ENCODE data around the gene COL15A1. TPM values are rescaled to one million over a fixed set of nuclear protein-coding genes. Genes with fewer than 3 reads are reported as not detected.

The COL15A1 gene
- total RNA-seq, 4 donors from 2014 or later, result 4.6 to 51.9 (median 10.7) TPM

- TF ChIP-seq POLR2A (IDR thresholded peaks at IDR 0.05) (no peak), CTCF (IDR thresholded peaks at IDR 0.05) (no peak), POLR2AphosphoS5 (IDR thresholded peaks at IDR 0.05) (no peak), EP300 (IDR thresholded peaks at IDR 0.05; ENCODE audit: low read depth) (no peak)
- 46 to 50% methylated on average over 3 to 9 of the region's 9 CpGs for WGBS, 2 donors (ENCODE audit: low coverage in 1 of 2)
- H3K4me1 ChIP-seq, result peaks cover 0 to 7% (median 0%) of the 10 kb centered on the region in 4 donors
- H3K27ac ChIP-seq, result peak overlapping the region; percentile 39 to 85 (median 84)
- no peaks in the 10 kb centered on the region for H3K9me3 ChIP-seq
- peaks cover 31% of the 10 kb centered on the region for H3K27me3 ChIP-seq
- in situ Hi-C loops (cut with MboI; ENCODE audit: low pct_ligation_motif_present in 1 of 4, low pct_unique_long_range_greater_than_20kb in 1 of 4, low sequenced_read_pairs in 3 of 4) (no loop called here), intact Hi-C loops (cut with DNase I; ENCODE audit: low total_unique reads) (no loop called here)
- H3K4me3 ChIP-seq, result peak overlapping the region; percentile 23 to 47 (median 42)
- H3K36me3 ChIP-seq, result no peaks in the 10 kb centered on the region
- no peak for DNase-seq
These were observed 997 bp downstream of the COL15A1 start for GRCh38 chr9:98944734-98945074.

GRCh38 chr9:98949565-98949964 is 5.9 kb downstream of the COL15A1 start:
- intact Hi-C loops (cut with DNase I; ENCODE audit: low total_unique reads) (no loop called here), in situ Hi-C loops (cut with MboI; ENCODE audit: low pct_ligation_motif_present in 1 of 4, low pct_unique_long_range_greater_than_20kb in 1 of 4, low sequenced_read_pairs in 3 of 4) (no loop called here)
- no peak for DNase-seq

GRCh38 chr9:98950262-98950661 is 6.6 kb downstream of the COL15A1 start:
- Histone ChIP-seq H3K36me3 (no peaks in the 10 kb centered on the region), H3K4me1 (peaks cover 0 to 9% (median 4%) of the 10 kb centered on the region in 4 donors), H3K4me3 (no peak overlapping the region), H3K9me3 (no peaks in the 10 kb centered on the region), H3K27me3 (peaks cover 8% of the 10 kb centered on the region), H3K27ac (no peak overlapping the region)
- intact Hi-C loops (cut with DNase I; ENCODE audit: low total_unique reads), result no loop called here
- DNase-seq, result no peak
- TF ChIP-seq POLR2AphosphoS5 (IDR thresholded peaks at IDR 0.05), result no peak
- TF ChIP-seq EP300 (IDR thresholded peaks at IDR 0.05; ENCODE audit: low read depth), result no peak
- no peak for TF ChIP-seq CTCF (IDR thresholded peaks at IDR 0.05)
- no peak for TF ChIP-seq POLR2A (IDR thresholded peaks at IDR 0.05)
- in situ Hi-C loops (cut with MboI; ENCODE audit: low pct_ligation_motif_present in 1 of 4, low pct_unique_long_range_greater_than_20kb in 1 of 4, low sequenced_read_pairs in 3 of 4), result no loop called here
- 85 to 100% methylated on average over 1 of the region's 1 CpG for WGBS, 2 donors (ENCODE audit: low coverage in 1 of 2)

More at GRCh38 chr9:98949565-98949964, 5.9 kb downstream of the COL15A1 start:
- Histone ChIP-seq H3K27me3 (peaks cover 15% of the 10 kb centered on the region), H3K4me3 (no peak overlapping the region), H3K4me1 (peaks cover 0 to 12% (median 4%) of the 10 kb centered on the region in 4 donors), H3K27ac (no peak overlapping the region), H3K9me3 (no peaks in the 10 kb centered on the region), H3K36me3 (no peaks in the 10 kb centered on the region)
- TF ChIP-seq POLR2AphosphoS5 (IDR thresholded peaks at IDR 0.05) (no peak), CTCF (IDR thresholded peaks at IDR 0.05) (no peak), EP300 (IDR thresholded peaks at IDR 0.05; ENCODE audit: low read depth) (no peak), POLR2A (IDR thresholded peaks at IDR 0.05) (no peak)

- Histone ChIP-seq H3K36me3 (no peaks in the 10 kb centered on the region), H3K9me3 (no peaks in the 10 kb centered on the region), H3K27me3 (no peaks in the 10 kb centered on the region), H3K4me1 (peaks cover 0 to 9% (median 3%) of the 10 kb centered on the region in 4 donors), H3K4me3 (no peak overlapping the region), H3K27ac (no peak overlapping the region)
- WGBS, 2 donors (ENCODE audit: low coverage in 1 of 2), result 60 to 100% methylated on average over 1 of the region's 1 CpG
- in situ Hi-C loops (cut with MboI; ENCODE audit: low pct_ligation_motif_present in 1 of 4, low pct_unique_long_range_greater_than_20kb in 1 of 4, low sequenced_read_pairs in 3 of 4), result no loop called here
- DNase-seq, result no peak
- no peak for TF ChIP-seq POLR2AphosphoS5 (IDR thresholded peaks at IDR 0.05)
- TF ChIP-seq CTCF (IDR thresholded peaks at IDR 0.05), result no peak
- no peak for TF ChIP-seq EP300 (IDR thresholded peaks at IDR 0.05; ENCODE audit: low read depth)
- no peak for TF ChIP-seq POLR2A (IDR thresholded peaks at IDR 0.05)
- intact Hi-C loops (cut with DNase I; ENCODE audit: low total_unique reads), result no loop called here
These were observed 8.3 kb downstream of the COL15A1 start for GRCh38 chr9:98951967-98952366.

Measured in transverse colon (tissue), 4 donors.